Putamen (tissue), 1 donor: ENCODE measurements around the gene GLIS2.
A peak's percentile ranks its signal among the peaks of the same experiment; 100 is the strongest.

ENCODE experiments used
- DNase-seq: peaks from one replicate; pipeline ENCODE4 v3.0.0-alpha.2; 2016; ENCODE audit warnings: low spot score

The GLIS2 gene

DNA sequence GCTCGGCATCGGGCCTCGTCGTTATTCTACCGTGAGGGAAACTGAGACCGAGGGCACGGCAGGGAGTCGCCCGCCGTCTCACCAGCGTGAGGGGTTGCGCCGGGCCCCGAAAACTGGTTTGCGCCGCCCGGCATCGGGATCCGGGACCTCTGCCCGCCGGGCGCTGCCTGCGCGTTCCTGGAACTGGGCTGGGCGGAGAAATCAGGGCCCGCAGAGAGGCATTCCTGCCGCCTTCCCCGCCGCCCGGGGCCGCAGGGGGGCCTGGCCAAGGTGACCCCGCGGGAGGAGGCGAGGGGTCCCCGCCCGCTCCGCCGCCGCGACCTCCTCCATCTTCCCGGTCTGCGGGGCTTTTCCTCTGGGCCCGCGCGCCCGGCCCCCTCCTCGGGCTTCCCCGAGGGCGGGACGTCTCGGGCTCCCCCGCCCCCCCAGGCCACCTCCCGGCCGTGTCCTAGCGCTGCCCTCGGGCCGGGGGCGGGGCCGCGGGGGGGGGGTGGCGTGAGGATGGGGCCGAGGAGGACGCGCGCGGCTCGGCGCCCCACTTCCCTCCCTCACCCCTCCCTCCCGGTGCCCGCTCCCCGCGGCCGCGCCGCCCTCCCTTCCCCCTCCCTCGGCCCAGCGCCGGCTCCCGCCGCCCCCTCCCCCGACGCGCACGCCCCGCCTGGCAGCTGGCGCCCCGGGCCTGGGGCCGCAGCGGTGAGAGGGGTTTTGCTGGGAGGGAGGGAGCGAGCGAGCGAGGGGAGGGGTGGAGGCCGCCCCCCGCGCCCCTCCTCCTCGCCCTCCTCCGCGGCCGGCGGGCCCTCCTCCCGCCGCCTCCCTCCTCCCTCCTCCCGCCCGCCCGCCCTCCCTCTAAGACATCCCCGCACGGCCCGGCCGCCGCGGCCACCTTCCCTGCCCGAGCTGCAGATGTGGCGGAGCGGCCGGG lies at the start of gene GLIS2:
Gene GLIS2 (plus strand): TSS at position 882 of the 922 bp plus-strand sequence. CDS start 16,214 bp downstream, outside the sequence.
- peak; percentile 56 for DNase-seq

DNA sequence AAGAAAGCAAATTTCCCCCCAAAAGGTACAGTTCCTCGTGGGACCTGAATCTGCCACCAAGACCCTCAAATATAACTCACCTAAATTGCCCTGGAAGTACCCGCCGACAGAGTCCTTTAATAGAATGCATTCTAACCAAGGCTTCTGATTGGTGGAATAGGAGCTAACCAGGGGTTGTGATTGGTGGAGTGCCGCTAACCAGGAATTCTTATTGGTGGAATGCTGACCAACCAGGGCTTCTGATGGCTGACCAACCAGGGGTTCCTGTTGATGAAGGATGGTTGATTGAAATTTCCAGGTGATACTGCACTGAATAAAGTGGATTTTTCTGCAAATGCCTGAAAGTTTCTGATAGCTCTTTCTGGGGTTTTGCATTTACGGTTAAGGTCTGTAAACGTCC lies 49.5 kb upstream of the GLIS2 start:
- DNase-seq: no peak

DNA sequence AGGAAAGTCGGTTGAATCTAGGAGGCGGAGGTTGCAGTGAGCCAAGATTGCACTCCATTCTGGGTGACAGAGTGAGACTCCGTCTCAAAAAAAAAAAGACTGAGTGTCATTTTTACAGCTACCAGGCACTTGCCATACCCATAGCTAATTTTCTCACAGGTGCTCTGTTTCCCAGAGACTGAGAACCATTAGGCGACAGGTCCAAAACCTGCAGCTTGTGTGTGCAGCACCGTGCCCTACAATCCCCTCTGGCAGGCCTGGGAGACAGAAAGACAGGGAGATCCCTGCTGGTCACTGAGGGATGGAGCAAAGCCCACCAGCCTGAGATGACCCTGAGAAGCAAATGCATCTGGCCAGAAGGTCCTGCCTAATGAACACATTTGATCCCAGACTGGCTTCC lies 45.8 kb upstream of the GLIS2 start:
- no peak for DNase-seq

DNA sequence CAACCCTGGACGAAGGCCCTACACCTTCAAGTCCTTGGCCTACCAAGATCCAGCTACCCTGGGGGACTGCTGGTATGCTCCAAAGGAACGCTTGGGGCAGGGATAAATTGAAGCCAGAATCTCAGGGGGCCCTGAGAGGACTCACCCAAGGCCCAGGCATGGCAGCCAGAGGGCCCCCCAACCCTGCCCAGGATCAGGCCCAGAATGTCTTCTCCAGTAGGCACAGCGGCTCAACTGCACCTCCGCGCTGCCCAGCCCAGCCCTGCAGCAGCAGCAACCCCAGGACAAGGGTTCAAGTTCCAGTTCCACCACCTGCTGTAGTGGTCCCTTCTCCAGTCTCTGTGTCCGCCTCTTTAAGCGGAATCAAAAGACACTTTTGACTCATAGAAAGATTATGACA lies 45.3 kb upstream of the GLIS2 start:
- no peak for DNase-seq

DNA sequence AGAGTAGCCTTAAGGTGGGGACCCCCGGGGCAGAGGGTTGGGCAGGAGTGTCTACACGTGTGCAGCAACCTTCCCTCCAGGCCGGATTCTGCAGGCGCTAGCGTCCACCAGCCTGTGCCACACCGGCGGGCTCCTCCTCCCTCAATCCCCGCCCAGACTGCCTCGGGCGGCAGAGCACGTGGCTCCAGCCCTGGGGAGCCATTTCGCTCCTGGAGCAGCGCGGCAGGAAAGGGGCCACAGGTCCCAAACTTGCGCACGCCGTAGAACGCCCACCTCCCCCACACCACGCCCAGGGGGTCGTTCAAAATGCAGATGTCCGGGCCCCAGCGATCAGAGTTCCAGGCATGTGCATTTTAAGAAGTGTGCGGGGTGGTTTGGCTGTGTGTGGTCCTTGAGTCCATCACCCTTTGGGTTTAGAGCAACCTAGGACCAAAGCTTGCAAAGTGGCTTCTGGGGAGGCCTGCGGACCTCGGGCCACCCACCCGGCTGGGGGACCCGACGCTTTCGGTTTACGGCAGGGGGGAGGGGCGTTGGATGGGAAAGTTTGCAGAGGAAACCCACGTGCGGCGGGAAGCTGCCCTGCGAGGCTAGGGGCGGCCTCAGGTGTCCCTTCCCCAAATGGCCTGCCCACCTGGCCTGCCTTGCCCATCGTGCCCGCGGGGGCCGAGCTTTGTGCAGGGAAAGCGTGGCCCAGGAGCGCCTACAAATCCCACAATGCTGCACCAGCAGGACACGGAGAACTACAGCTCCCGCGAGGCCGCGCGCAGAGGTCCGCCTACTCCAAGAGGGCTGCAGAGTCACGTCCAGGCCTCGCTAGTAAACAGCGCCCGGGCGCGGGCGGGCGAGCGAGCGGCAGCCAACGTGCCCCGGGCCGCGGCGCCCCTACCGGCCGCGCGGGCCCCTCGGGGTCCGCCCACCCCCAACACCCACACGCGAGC lies 44.4 kb upstream of the GLIS2 start:
- DNase-seq: peak; percentile 92

DNA sequence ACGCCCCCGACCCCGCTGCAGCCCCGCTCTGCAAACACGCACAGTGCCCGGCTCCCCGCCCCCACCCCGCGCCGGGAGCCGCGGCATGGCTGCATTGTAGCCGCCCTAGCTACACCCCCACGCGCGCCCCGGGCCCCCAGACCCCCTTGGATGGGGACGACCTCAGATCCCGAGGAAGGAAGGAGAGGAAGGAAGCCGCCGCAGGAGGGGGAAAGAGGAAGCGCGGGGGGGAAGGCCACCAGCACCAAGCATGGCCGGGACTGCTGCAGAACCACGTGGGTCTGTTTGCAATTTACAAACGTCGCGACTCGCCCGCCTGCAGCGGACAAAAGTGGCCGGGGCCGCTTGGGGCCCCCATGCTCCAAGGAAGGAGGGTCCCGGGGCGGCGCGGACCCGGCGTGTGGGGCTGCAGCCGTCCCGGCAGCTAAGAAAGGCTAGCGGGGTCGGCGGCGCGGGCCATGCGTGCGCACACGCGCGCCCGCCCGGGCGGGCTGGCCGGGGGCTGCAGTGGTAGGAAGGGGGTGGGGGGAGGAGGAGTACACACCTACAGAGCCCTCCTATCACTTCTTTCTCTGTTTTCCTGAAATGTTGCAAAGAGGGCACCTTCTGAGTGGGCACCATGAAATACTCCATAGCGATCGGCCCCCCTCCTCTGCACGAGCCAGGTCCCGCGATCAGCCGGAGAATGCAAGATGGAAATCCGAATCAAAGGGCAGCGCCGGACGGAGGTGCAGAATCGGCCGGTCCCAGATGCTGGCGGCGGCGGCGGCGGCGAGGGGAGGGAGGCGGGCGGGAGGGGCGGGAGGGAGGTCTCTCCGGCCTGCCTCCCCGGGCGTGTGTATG lies 43.5 kb upstream of the GLIS2 start:
- peak; percentile 69 for DNase-seq

DNA sequence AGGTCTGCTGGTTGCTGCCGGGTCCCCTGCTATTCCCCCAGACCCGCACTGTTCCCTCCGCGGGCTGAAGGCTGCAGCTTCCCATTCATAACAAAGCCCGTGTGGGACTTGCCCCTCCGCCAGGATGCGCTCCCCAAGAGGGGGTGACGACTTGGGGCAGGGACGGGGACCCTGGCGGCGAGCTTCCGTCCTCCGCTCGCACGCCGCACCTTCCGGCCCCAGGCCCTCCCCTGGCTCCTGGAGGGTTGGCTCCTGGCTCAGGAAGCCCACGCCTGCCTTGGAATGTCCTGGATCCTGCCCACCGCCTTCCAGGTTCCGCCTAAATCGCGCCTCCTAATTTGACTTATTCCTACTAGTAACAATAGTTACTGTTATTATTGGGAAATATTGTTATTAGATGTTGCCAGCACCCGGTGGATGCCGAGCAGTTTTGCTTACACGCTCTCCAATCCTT lies 42.0 kb upstream of the GLIS2 start:
- DNase-seq: no peak

DNA sequence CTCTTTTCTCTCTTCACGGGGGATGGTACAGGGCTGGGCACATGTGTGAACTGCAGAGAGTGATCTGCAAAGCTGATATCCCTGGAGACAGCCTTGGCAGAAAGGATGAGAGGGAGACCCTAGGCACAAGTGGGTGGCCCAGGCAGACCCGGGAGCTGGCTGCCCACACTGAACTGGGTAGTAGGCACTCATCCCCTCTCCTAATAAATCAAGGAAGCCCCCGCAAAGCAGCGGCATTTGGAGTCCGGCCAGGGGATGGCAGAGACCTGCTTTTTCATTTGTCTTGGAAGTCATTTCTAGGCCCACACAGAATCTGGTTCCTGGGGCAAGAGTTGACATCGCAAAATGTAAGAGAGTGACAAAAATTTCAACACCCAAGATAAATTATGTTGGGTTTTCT lies 40.0 kb upstream of the GLIS2 start:
- no peak for DNase-seq

DNA sequence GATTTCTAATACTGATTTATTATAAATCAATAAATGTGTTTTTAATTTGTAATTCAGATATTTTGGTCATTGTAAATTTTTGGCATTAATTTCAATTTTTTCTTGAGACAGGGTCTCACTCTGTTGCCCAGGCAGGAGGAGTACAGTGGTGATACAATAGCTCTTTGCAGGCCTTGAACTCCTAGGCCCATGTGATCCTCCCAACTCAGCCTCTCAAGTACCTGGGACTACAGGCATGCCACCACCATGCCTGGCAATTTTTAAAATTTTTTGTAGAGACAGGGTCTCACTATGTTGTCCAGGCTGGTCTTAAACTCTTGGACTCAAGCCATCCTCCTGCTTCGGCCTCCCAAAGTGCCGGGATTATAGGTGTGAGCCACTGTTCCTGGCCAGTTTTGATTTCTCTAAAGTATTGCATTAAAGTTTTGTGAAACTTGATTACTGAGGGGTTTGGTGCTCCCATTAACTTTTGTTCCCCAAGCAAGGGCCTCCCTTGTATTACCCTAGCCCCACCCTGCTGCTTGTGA lies 37.8 kb upstream of the GLIS2 start:
- DNase-seq: no peak

DNA sequence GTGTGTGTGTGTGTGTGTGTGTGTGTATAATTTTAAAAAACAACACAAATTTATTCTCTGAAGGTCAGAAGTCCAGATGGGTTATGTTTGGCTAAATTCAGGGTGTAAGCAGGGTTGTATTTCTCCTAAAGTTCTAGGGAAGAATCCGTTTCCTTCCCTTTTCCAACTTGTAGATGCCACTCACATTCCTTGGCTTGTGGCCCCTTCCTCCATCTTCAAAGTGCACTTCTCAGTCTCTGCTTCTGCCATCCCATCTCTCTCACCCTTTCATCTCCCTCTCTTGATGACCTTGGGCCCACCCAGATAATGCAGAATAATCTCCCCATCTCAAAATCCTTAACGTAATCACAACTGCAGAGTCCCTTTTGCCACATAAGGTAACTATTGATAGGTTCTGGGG lies 35.2 kb upstream of the GLIS2 start:
- no peak for DNase-seq

DNA sequence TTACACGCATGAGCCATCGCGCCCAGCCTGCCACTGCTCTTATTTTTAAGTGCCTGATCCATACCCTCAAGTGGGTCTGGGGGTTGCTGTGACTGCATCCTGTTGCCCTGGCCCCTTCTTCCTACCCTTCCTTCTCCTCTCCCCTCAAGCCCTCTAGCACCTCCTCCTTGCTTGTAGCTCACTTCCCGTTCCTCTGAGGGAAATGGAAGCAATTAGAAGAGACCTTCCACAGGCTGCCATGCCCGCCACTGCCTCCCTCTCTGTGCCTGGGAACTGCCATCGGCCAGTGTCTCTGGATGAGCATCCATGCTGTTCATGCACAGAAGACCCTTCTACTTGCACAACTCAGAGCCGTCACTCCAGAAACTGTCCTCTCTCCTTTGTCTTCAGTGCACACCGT lies 32.4 kb upstream of the GLIS2 start:
- DNase-seq: no peak

DNA sequence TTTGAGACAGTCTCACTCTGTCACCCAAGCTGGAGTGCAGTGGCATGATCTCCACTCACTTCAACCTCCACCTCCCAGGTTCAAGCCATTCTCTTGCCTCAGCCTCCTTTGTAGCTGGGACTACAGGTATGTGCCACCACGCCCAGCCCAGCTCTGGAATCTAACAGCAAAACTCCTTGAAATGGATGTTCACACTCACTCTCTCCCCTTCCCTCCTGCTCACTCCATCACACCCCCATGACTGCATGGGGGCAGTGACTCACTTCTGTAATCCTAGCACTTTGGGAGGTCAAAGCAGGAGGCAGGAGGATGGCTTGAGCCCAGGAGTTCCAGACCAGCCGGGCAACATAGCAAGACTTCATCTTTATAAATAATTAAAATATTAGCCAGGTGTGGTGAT lies 31.9 kb upstream of the GLIS2 start:
- DNase-seq: no peak

DNA sequence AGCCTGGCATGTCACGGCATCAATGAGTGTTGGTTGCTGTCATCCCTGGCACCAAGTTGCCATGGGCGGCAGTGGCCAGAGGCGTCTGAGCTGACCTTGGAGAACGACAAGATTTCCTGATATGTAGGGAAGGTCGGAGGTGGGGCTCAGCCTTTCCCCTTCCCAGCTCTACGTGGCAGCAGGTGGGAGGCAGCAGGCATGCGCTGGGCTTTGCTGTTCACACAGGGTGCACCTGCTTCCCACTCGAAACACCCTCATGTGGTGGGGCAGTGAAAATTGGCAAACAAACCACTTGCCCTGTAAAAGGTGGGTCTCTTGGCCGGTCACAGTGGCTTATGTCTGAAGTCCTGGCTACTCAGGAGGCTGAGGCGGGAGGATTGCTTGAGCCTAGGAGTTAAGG lies 30.7 kb upstream of the GLIS2 start:
- no peak for DNase-seq

DNA sequence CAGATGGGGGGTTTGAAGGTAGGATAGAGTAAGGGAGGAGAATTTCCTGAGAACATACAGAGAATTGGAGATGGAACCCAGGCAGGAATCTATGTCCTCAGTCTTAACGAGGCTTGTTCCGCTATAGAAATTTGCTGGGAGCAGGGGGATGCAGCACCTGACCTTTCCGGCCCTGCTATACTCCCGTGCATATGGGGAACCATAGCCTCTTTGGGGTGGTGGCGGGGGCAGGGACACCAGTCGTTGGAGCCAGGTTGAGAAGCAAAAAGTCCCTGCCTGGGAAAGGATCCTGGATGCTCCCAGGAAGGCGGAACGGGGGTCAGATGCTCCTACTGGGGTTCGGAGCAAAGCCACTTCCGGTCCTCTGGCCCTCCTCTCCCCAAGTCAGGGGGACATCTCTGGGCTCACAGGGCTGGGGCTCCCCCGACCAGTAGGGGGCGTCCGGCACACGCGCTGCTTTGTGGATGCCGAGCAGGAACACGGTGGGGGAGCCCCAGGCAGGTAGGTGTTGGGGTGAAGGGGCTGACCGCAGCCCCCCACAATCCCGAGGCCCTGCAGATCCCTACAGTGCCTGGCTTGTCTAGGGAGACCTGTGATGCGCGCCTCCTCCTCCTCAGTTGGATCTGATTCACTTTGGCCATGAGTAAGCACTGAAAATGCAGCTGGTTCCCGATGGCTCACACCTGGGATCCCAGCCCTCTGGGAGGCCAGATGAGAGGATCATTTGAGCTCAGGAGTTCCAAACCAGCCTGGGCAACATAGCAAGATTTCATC lies 27.5 kb upstream of the GLIS2 start:
- peak; percentile 42 for DNase-seq

DNA sequence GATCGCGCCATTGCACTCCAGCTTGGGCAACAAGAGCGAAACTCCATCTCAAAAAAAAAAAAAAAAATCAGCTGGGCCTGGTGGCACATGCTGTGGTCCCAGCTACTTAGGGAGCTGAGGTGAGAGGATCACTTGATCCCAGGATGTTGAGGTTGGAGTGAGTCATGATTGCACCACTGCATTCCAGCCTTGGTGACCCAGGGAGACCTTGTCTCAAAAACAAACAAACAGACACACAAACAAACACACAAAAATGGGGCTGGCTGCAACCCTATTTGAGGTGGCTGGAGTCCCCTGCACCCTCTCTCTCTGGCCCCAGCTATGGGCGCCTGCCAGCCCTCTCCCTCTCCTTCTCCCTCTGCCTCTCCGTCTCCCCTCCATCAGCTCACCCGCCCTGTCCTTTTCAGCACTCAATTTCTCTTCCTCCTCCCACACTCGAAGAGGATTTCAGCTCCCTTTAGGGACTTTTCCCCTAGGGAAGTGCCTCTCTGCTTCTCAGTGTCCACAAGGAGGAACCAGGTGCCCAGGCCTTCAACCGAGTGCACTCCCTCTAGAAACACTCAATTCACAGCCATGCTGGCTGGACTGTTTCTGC lies 25.5 kb upstream of the GLIS2 start:
- DNase-seq: no peak

DNA sequence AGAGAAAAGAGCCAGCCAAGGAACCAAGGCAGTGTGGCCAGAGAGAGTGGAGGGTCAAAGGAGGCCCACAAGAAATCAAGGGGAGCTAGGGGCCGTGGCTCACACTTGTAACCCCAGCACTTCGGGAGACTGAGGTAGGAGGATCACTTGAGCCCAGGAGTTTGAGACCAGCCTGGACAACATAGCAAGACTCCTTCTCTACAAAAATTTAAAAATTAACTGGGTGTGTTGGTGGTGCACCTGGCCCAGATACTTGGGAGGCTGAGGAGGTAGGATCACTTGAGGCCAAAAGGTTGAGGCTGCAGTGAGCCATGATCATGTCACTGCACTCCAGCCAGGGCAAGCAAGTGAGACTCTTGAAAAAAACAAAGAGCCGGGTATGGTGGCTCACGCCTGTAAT lies 24.2 kb upstream of the GLIS2 start:
- no peak for DNase-seq

DNA sequence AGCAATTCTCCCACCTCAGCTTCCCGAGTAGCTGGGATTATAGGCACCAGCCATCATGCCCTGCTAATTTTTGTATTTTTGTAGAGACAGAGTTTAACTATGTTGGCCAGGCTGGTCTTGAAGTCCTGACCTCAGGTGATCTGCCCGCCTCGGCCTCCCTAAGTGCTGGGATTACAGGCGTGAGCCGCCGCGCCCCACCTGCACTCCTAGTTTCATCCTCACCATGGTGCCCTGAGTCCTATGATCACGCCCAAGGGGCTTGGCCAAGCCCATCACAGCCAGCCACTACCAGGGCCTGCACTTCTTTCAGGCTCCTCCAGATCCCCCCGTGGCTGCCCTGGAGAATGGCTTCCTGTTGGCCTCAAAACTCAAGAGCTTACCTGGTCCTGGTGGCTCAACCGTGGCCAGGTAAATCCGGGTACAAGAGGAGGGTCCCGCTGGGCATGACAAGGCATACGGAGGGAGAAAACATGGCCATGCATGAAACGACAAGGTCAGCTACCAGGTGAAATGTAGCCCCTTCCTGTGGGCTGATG lies 22.6 kb upstream of the GLIS2 start:
- no peak for DNase-seq

DNA sequence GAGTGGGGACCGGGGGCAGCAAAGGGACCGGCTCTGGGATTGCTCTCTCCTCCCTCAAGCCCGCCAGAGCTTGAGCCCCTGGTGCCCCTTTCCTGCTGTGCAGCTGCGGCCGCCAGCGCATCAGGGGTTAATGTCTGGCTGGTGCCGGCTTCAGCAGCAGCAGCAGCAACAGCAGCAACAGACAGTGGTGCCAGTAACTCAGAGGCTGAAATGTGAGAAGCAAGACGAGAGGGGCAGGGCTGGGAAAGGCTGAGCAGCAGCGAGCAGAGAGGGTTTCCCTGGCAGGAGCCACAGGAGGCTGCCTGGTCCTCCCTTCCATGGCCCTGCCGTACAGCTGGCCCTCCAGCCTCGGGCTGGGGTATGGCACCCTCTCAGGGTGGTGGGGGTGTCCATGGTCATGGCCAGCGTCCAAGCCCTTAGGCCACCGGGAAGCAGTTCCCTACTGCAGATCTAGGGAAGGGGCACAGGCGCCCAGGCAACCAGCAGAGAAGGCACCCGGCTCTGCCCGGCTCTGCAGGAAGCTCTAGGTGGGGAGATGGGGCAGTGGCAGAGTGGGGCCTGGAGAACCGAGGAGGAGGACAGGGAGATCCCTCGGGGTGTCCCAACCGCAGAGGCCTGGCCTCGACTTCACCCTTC lies 21.9 kb upstream of the GLIS2 start:
- no peak for DNase-seq

DNA sequence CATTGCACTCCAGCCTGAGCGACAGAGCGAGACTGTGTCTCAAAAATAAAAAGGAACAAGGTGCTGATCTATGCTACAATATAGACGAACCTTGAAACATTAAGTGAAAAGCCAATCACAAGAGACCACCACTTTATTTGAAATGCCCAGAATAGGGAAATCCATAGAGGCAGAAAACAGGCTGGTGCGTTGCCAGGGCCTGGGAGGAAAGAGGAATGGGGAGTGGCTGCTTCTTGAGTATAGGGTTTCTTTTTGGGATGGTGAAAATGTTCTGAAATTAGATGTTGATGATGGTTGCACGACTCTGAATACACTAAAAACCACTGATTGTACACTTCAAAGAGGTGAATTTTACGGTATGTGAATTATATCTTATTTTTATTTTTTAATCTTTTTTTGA lies 20.3 kb upstream of the GLIS2 start:
- DNase-seq: no peak

DNA sequence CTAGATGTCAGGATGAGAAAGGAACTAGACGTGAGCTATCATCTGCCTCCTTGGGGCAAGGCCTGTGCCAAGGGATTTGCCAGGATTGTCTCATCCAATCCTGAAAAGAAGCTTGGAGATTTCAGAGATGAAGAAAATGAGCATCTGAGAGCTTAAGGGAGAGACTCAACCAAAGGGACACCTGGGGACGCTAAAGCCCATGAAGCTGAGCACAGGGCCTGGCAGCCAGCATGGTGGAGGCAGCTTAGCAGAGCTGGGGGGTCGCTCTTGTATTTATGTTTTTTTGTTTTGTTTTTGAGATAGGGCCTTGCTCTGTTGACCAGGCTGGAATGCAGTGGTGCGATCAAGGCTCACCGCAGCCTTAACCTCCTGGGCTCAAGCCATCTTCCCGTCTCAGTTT lies 18.4 kb upstream of the GLIS2 start:
- no peak for DNase-seq
